Ishikawa (cell line): ENCODE results near the gene USP11.

Experiments used
- CEBPB ChIP-seq: IDR thresholded peaks from 2 replicates; pipeline ENCODE4 v1.6.1; 2012
- CREB1 ChIP-seq: IDR thresholded peaks from 2 replicates; pipeline ENCODE4 v1.6.1; 2012; ENCODE audit warnings: low read depth
- EGR1 ChIP-seq: IDR thresholded peaks from 2 replicates; pipeline ENCODE4 v1.6.1; 2012
- EP300 ChIP-seq: IDR thresholded peaks from 2 replicates; pipeline ENCODE4 v1.6.1; 2012; ENCODE audit warnings: borderline replicate concordance
- FOXM1 ChIP-seq: IDR thresholded peaks from 2 replicates; pipeline ENCODE4 v1.6.1; 2012; ENCODE audit warnings: low read depth, borderline replicate concordance
- NFIC ChIP-seq: IDR thresholded peaks from 2 replicates; pipeline ENCODE4 v1.6.1; 2012
- RAD21 ChIP-seq: IDR thresholded peaks from 2 replicates; pipeline ENCODE4 v1.6.1; 2012; ENCODE audit warnings: low read depth
- REST ChIP-seq: IDR thresholded peaks from 2 replicates; pipeline ENCODE4 v1.6.1; 2012; ENCODE audit warnings: low read depth, mild to moderate bottlenecking
- TAF1 ChIP-seq: IDR thresholded peaks from 2 replicates; pipeline ENCODE4 v1.6.1; 2012; ENCODE audit warnings: low read depth, mild to moderate bottlenecking
- TCF12 ChIP-seq: IDR thresholded peaks from 2 replicates; pipeline ENCODE4 v1.6.1; 2012; ENCODE audit warnings: low read depth
- TEAD4 ChIP-seq: IDR thresholded peaks from 2 replicates; pipeline ENCODE4 v1.6.1; 2012
- USF1 ChIP-seq: IDR thresholded peaks from 2 replicates; pipeline ENCODE4 v1.6.1; 2012
- YY1 ChIP-seq: IDR thresholded peaks from 2 replicates; pipeline ENCODE4 v1.6.1; 2012; ENCODE audit warnings: low read depth
- ZBTB7A ChIP-seq: IDR thresholded peaks from 2 replicates; pipeline ENCODE4 v1.6.1; 2012; ENCODE audit warnings: low read depth
- TF ChIP-seq, protein P1 (sequence below): IDR thresholded peaks from 2 replicates; pipeline ENCODE4 v1.6.1; 2012

USP11 gene

DNA sequence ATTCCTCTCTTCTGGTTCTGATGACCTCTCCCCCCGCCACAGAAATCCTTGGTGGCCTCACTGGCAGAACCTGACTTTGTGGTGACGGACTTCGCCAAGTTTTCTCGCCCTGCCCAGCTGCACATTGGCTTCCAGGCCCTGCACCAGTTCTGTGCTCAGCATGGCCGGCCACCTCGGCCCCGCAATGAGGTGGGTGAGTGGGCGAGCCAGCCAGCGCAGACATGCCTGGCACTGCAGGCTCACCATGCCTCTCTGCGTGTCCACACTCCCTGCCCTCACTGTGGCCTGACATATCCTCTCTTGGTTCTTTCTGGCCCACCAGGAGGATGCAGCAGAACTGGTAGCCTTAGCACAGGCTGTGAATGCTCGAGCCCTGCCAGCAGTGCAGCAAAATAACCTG, 30.5 kb upstream of the USP11 start:
- no peak for TF ChIP-seq CEBPB
- TF ChIP-seq REST: no peak
- TF ChIP-seq TAF1: no peak
- no peak for TF ChIP-seq NFIC
- no peak for TF ChIP-seq USF1
- TF ChIP-seq YY1: no peak
- TF ChIP-seq CREB1: no peak
- TF ChIP-seq RAD21: no peak
- no peak for TF ChIP-seq ZBTB7A
- TF ChIP-seq, protein P1, sequence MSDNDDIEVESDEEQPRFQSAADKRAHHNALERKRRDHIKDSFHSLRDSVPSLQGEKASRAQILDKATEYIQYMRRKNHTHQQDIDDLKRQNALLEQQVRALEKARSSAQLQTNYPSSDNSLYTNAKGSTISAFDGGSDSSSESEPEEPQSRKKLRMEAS: no peak
- TF ChIP-seq EP300: no peak
- TF ChIP-seq TEAD4: no peak
- TF ChIP-seq FOXM1: no peak
- no peak for TF ChIP-seq TCF12

GRCh38 chrX:47202877-47203276, 29.9 kb upstream of the USP11 start:
- TF ChIP-seq USF1: no peak
- no peak for TF ChIP-seq TCF12
- TF ChIP-seq TAF1: no peak
- TF ChIP-seq EP300: no peak
- TF ChIP-seq CEBPB: no peak
- TF ChIP-seq, protein P1: no peak
- no peak for TF ChIP-seq NFIC
- TF ChIP-seq FOXM1: no peak
- TF ChIP-seq ZBTB7A: no peak
- TF ChIP-seq EGR1: no peak
- no peak for TF ChIP-seq RAD21
- no peak for TF ChIP-seq YY1
- TF ChIP-seq TEAD4: no peak
- TF ChIP-seq CREB1: no peak
- TF ChIP-seq REST: no peak

DNA sequence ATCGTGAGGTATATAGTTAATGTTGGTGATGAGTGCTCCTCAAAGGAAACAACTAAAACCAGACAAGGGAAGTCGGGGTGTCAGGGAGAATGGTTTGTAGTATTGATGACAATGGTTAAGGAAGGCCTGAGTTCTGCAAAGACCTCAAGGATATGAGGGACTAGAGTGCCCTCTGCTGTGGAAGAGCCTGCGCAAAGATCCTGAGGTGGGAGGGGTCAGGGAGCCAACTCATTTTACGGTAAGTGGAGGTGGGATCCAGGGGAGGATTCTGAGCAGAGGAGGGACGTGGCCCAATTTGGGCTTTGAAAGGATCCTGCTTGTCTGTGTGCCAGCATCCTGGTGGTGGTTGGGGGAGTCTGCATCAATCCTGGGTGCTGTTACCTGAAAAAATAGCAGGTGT, 27.8 kb upstream of the USP11 start:
- TF ChIP-seq CEBPB (no peak), FOXM1 (no peak), EP300 (no peak), TCF12 (no peak), USF1 (no peak), NFIC (no peak), RAD21 (no peak), TEAD4 (no peak)
- TF ChIP-seq, protein P1: no peak

DNA sequence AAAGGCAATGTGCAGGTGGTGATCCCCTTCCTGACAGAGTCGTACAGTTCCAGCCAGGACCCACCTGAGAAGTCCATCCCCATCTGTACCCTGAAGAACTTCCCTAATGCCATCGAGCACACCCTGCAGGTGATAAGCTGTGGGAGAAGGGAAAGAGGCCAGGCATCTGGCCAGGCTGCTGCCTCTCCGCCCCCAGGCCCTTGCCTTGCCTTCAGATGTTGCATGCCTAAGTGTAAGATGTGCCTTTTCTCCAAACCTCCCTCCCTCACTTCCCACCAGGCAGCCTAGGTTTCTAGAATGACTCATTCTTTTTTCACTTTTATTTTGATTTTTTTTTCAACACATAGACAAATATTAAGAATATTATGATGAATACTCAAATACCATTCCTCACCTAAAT, 26.5 kb upstream of the USP11 start:
- TF ChIP-seq CREB1 (no peak), NFIC (no peak), YY1 (no peak), CEBPB (no peak), REST (no peak), EP300 (no peak), TEAD4 (no peak), FOXM1 (no peak)
